WTC11 (cell line): ENCODE data around the gene KPNA4. TPM values are rescaled to one million over a fixed set of nuclear protein-coding genes. Genes with fewer than 3 reads are reported as not detected.

ENCODE experiments used
- ATAC-seq: fragments of 200-7000 bp; cut with Tn5 transposase; 2 replicates; pipeline ENCODE4 v1.10.0; 2021; ENCODE audit warnings: mild to moderate bottlenecking, moderate library complexity
- CTCF ChIA-PET: fragments of 300-600 bp; sonication (Branson Sonifier 250); formaldehyde crosslinking; loops from one replicate; lab custom pipeline; 2021; ENCODE audit warnings: antibody characterized with exemption; lab: Charles Lee
- POLR2A ChIA-PET: fragments of 350-600 bp; sonication (Branson Sonifier 250); formaldehyde crosslinking; loops from one replicate; lab custom pipeline; 2021; ENCODE audit warnings: antibody characterized with exemption; lab: Charles Lee
- DNase-seq: peaks from one replicate; pipeline ENCODE4 v3.0.0; 2021; ENCODE audit warnings: low spot score
- H3K27ac Mint-ChIP-seq: 2 replicates; pipeline ENCODE4 v1.8.0; 2021; ENCODE audit warnings: mixed read lengths
- H3K27me3 Mint-ChIP-seq: 2 replicates; pipeline ENCODE4 v1.8.0; 2021; ENCODE audit warnings: low read depth, mild to moderate bottlenecking, moderate library complexity, mixed read lengths
- H3K36me3 Mint-ChIP-seq: 2 replicates; pipeline ENCODE4 v1.8.0; 2021; ENCODE audit warnings: mixed read lengths
- H3K4me1 Mint-ChIP-seq: 2 replicates; pipeline ENCODE4 v1.8.0; 2022; ENCODE audit warnings: mixed read lengths
- H3K4me3 Mint-ChIP-seq: 2 replicates; pipeline ENCODE4 v1.8.0; 2021; ENCODE audit warnings: mild to moderate bottlenecking, moderate library complexity, mixed read lengths
- H3K9me3 Mint-ChIP-seq: 2 replicates; pipeline ENCODE4 v1.8.0; 2021; ENCODE audit warnings: mixed read lengths
- ATF1 ChIP-seq: sonication (generic); formaldehyde crosslinking; IDR thresholded peaks from 2 replicates; pipeline ENCODE4 v1.8.1; 2023; ENCODE audit warnings: mild to moderate bottlenecking, moderate library complexity, missing genetic modification reagents
- ATF2 ChIP-seq: sonication (generic); formaldehyde crosslinking; IDR thresholded peaks from 2 replicates; pipeline ENCODE4 v1.8.1; 2022; ENCODE audit warnings: low read depth, missing genetic modification reagents, borderline replicate concordance
- ATF3 ChIP-seq: sonication (generic); formaldehyde crosslinking; conservative IDR thresholded peaks from 2 replicates; pipeline ENCODE4 v1.8.1; 2022; ENCODE audit warnings: mild to moderate bottlenecking, missing genetic modification reagents
- CTCF ChIP-seq: fragments of 200-600 bp; IDR thresholded peaks from 2 replicates; pipeline ENCODE4 v1.8.0; 2022; ENCODE audit warnings: antibody characterized with exemption
- E2F1 ChIP-seq: sonication (generic); formaldehyde crosslinking; IDR thresholded peaks from 2 replicates; pipeline ENCODE4 v1.8.0; 2022; ENCODE audit warnings: mild to moderate bottlenecking, missing genetic modification reagents
- E2F5 ChIP-seq: sonication (generic); formaldehyde crosslinking; IDR thresholded peaks from 2 replicates; pipeline ENCODE4 v1.8.1; 2022; ENCODE audit warnings: mild to moderate bottlenecking, moderate library complexity, missing genetic modification reagents
- ERG ChIP-seq: fragments of 250-450 bp; sonication (Bioruptor Pico); IDR thresholded peaks from 2 replicates; pipeline ENCODE4 v1.8.0; 2021; ENCODE audit warnings: mild to moderate bottlenecking
- GRHL2 ChIP-seq: fragments of 250-450 bp; sonication (Bioruptor Pico); IDR thresholded peaks from 2 replicates; pipeline ENCODE4 v1.8.0; 2022; ENCODE audit warnings: mild to moderate bottlenecking, moderate library complexity; ENCODE audit not compliant: insufficient replicate concordance, severe bottlenecking
- HMGA2 ChIP-seq: fragments of 250-450 bp; sonication (Bioruptor Pico); IDR thresholded peaks from 2 replicates; pipeline ENCODE4 v1.4.0; 2021; ENCODE audit warnings: mild to moderate bottlenecking, moderate library complexity
- IRF2 ChIP-seq: sonication (generic); formaldehyde crosslinking; IDR thresholded peaks from 2 replicates; pipeline ENCODE4 v1.8.0; 2022; ENCODE audit warnings: low read depth, missing genetic modification reagents, borderline replicate concordance
- JAZF1 ChIP-seq: fragments of 250-450 bp; sonication (Bioruptor Pico); IDR thresholded peaks from 2 replicates; pipeline ENCODE4 v1.9.0; 2021; ENCODE audit warnings: moderate library complexity, mild to moderate bottlenecking, inconsistent platforms
- MAX ChIP-seq: sonication (generic); formaldehyde crosslinking; IDR thresholded peaks from 2 replicates; pipeline ENCODE4 v1.8.0; 2022; ENCODE audit warnings: mild to moderate bottlenecking, missing genetic modification reagents
- MYBL2 ChIP-seq: sonication (generic); formaldehyde crosslinking; IDR thresholded peaks from 2 replicates; pipeline ENCODE4 v1.8.1; 2023; ENCODE audit warnings: mild to moderate bottlenecking, moderate library complexity, missing genetic modification reagents
- NFATC4 ChIP-seq: fragments of 250-450 bp; sonication (Bioruptor Pico); IDR thresholded peaks from 2 replicates; pipeline ENCODE4 v1.9.0; 2021; ENCODE audit warnings: mild to moderate bottlenecking
- NFE2L1 ChIP-seq: sonication (generic); formaldehyde crosslinking; IDR thresholded peaks from 2 replicates; pipeline ENCODE4 v1.8.1; 2023; ENCODE audit warnings: missing genetic modification reagents
- SOX15 ChIP-seq: fragments of 250-450 bp; sonication (Bioruptor Pico); IDR thresholded peaks from 2 replicates; pipeline ENCODE4 v1.9.0; 2021; ENCODE audit warnings: mild to moderate bottlenecking
- TCF7 ChIP-seq: sonication (generic); formaldehyde crosslinking; IDR thresholded peaks from 2 replicates; pipeline ENCODE4 v1.8.0; 2022; ENCODE audit warnings: mild to moderate bottlenecking, low read depth, missing genetic modification reagents, moderate library complexity
- ZMAT4 ChIP-seq: fragments of 250-450 bp; sonication (Bioruptor Pico); IDR thresholded peaks from 2 replicates; pipeline ENCODE4 v1.9.0; 2021; ENCODE audit warnings: mild to moderate bottlenecking
- ZNF281 ChIP-seq: sonication (generic); formaldehyde crosslinking; IDR thresholded peaks from 2 replicates; pipeline ENCODE4 v1.8.0; 2023; ENCODE audit warnings: mild to moderate bottlenecking, missing genetic modification reagents
- ZNF317 ChIP-seq: sonication (generic); formaldehyde crosslinking; IDR thresholded peaks from 2 replicates; pipeline ENCODE4 v1.8.1; 2023; ENCODE audit warnings: low read depth, mild to moderate bottlenecking, moderate library complexity, missing genetic modification reagents, borderline replicate concordance
- ZNF512 ChIP-seq: sonication (generic); formaldehyde crosslinking; IDR thresholded peaks from 2 replicates; pipeline ENCODE4 v1.8.1; 2022; ENCODE audit warnings: missing genetic modification reagents, borderline replicate concordance
- total RNA-seq: library from RNA; stranded (reverse); gene quantifications from 3 replicates; pipeline ENCODE4 v1.2.3, GENCODE V29; 2021

KPNA4 gene
- total RNA-seq, 1 experiment from 2014 or later = 52.2 TPM

- TF ChIP-seq ZNF281 (CRISPR knock-in tag) (no peak), JAZF1 (no peak), E2F1 (CRISPR knock-in tag) (no peak), CTCF (no peak), MAX (CRISPR knock-in tag) (no peak), HMGA2 (no peak), ZNF317 (CRISPR knock-in tag) (no peak), SOX15 (CRISPR knock-in tag) (no peak)
- TF ChIP-seq, all 79 proteins: peak for 0
These were observed 100.4 kb downstream of the KPNA4 start (continued) for GRCh38 chr3:160464971-160465370.

GRCh38 chr3:160464321-160464720 is 101.0 kb downstream of the KPNA4 start:
- peaks cover 19% of the 10 kb centered on the region for H3K9me3 Mint-ChIP-seq
- ChIA-PET POLR2A (no interaction called here), CTCF (interaction anchor here (1.6 kb wide), 1 partner anchor 14 kb away, joined by 4 read pairs; the partner anchor contains the start of gene TRIM59)
- H3K27me3 Mint-ChIP-seq = peaks cover 36% of the 10 kb centered on the region
- H3K36me3 Mint-ChIP-seq = peaks cover 6% of the 10 kb centered on the region
- peaks cover 5% of the 10 kb centered on the region; the same call in 1 of the 2 replicates for H3K4me1 Mint-ChIP-seq
- H3K27ac Mint-ChIP-seq = no peak overlapping the region
- no peak overlapping the region for H3K4me3 Mint-ChIP-seq
- DNase-seq = no peak
- no peak for ATAC-seq
- TF ChIP-seq ATF2 (CRISPR knock-in tag) (no peak), NFATC4 (no peak), SOX15 (CRISPR knock-in tag) (no peak), ERG (CRISPR knock-in tag) (no peak), GRHL2 (CRISPR knock-in tag) (no peak), ZNF281 (CRISPR knock-in tag) (no peak), MYBL2 (CRISPR knock-in tag) (no peak), ATF3 (no peak), ZMAT4 (CRISPR knock-in tag) (no peak), ZNF512 (no peak), IRF2 (CRISPR knock-in tag) (no peak), E2F5 (CRISPR knock-in tag) (no peak), NFE2L1 (no peak), ATF1 (CRISPR knock-in tag) (no peak), TCF7 (CRISPR knock-in tag) (no peak)
